Measurements from ENCODE around the gene PDLIM1.

The PDLIM1 gene

GRCh38 chr10:95314192-95314918 lies 23.6 kb upstream of the PDLIM1 start:
- DNase-seq = no peak

GRCh38 chr10:95312986-95313495 lies 22.2 kb upstream of the PDLIM1 start:
- no peak for DNase-seq

GRCh38 chr10:95312257-95312656 lies 21.5 kb upstream of the PDLIM1 start:
- DNase-seq = no peak

GRCh38 chr10:95309958-95310357 lies 19.2 kb upstream of the PDLIM1 start:
- no peak for DNase-seq

GRCh38 chr10:95308389-95309302 lies 17.8 kb upstream of the PDLIM1 start:
- DNase-seq = no peak

GRCh38 chr10:95306851-95307250 lies 16.0 kb upstream of the PDLIM1 start:
- DNase-seq = no peak

GRCh38 chr10:95306318-95306650 lies 15.5 kb upstream of the PDLIM1 start:
- DNase-seq = no peak

- DNase-seq = no peak
Observed at GRCh38 chr10:95305606-95306317, 15.0 kb upstream of the PDLIM1 start.

GRCh38 chr10:95304976-95305375 lies 14.2 kb upstream of the PDLIM1 start:
- no peak for DNase-seq

GRCh38 chr10:95304463-95304862 lies 13.7 kb upstream of the PDLIM1 start:
- DNase-seq = no peak

GRCh38 chr10:95303950-95304349 lies 13.1 kb upstream of the PDLIM1 start:
- DNase-seq = no peak

GRCh38 chr10:95303535-95303934 lies 12.7 kb upstream of the PDLIM1 start:
- no peak for DNase-seq

- DNase-seq = no peak
Observed at GRCh38 chr10:95300022-95300539, 9.3 kb upstream of the PDLIM1 start.

- no peak for DNase-seq
Observed at GRCh38 chr10:95297402-95297801, 6.6 kb upstream of the PDLIM1 start.

- no peak for DNase-seq
Observed at GRCh38 chr10:95296764-95297163, 6.0 kb upstream of the PDLIM1 start.

- no peak for DNase-seq
Observed at GRCh38 chr10:95295031-95295755, 4.4 kb upstream of the PDLIM1 start.

GRCh38 chr10:95293631-95294030 lies 2.8 kb upstream of the PDLIM1 start:
- no peak for DNase-seq

GRCh38 chr10:95291365-95292039 lies 699 bp upstream of the PDLIM1 start:
- no peak for DNase-seq

GRCh38 chr10:95289921-95290421 lies 832 bp downstream of the PDLIM1 start:
- no peak for DNase-seq

GRCh38 chr10:95289003-95289920 lies 1.5 kb downstream of the PDLIM1 start:
- no peak for DNase-seq

- DNase-seq = no peak
Observed at GRCh38 chr10:95288303-95288702, 2.5 kb downstream of the PDLIM1 start.

Measured in activated naive CD4-positive, alpha-beta T cell treated with anti-CD3 and anti-CD28 coated beads, Interleukin-2, amount 50 U/mL, for 16 hours (primary cell).